Measurements from ENCODE around the gene SUFU. TPM values are rescaled to one million over a fixed set of nuclear protein-coding genes. Genes with fewer than 3 reads are reported as not detected.
A peak's percentile ranks its signal among the peaks of the same experiment; 100 is the strongest.

The SUFU gene
- total and polyA plus RNA-seq, 2 of the 13 experiments (the other 11 are each of a cell fraction or from before 2014, with no cell fraction given): 2.9 to 5.5 TPM

- TF ChIP-seq ZNF207 (IDR thresholded peaks at IDR 0.05; ENCODE audit: borderline replicate concordance): no peak
- TF ChIP-seq ZNF878 (CRISPR knock-in tag; IDR thresholded peaks at IDR 0.05): 0 out of 2 replicates have a peak, but pooled peaks have one; percentile 55
- TF ChIP-seq ZNF414 (CRISPR knock-in tag; IDR thresholded peaks at IDR 0.05): 0 out of 2 replicates have a peak, but pooled peaks have one; percentile 62
- TF ChIP-seq RAD21 (CRISPR knock-in tag; IDR thresholded peaks at IDR 0.05): 0 out of 2 replicates have a peak, but pooled peaks have one; percentile 20
- TF ChIP-seq ZBTB44 (CRISPR knock-in tag; IDR thresholded peaks at IDR 0.05): no peak
- 0 out of 2 replicates have a peak, but pooled peaks have one; percentile 3 for TF ChIP-seq ZMAT3 (CRISPR knock-in tag; conservative IDR thresholded peaks at IDR 0.05)
- TF ChIP-seq ZFY (CRISPR knock-in tag; IDR thresholded peaks at IDR 0.05): peak; percentile 11; the same call in 1 of the 2 replicates
- TF ChIP-seq HDAC2 (CRISPR knock-in tag; IDR thresholded peaks at IDR 0.05): peak; percentile 10; the same call in 1 of the 2 replicates
- TF ChIP-seq ZNF576 (CRISPR knock-in tag; IDR thresholded peaks at IDR 0.05): no peak
- 0 out of 2 replicates have a peak, but pooled peaks have one; percentile 19 for TF ChIP-seq CEBPG (CRISPR knock-in tag; IDR thresholded peaks at IDR 0.05)
- peak; percentile 21; the same call in 1 of the 2 replicates for TF ChIP-seq ATF3 (CRISPR knock-in tag; IDR thresholded peaks at IDR 0.05)
These were observed 142.2 kb downstream of the SUFU start (continued) for GRCh38 chr10:102645741-102646609.

Measured in HepG2 (cell line).